ENCODE measurements around the gene TMEM163. TPM values are rescaled to one million over a fixed set of nuclear protein-coding genes. Genes with fewer than 3 reads are reported as not detected.

TMEM163 gene
- total and polyA plus RNA-seq, 3 experiments from 2014 or later: 0.45 TPM; not detected in 2

GRCh38 chr2:134586326-134586965 is 132.4 kb downstream of the TMEM163 start:
- Mint-ChIP-seq H3K4me3 (no peak overlapping the region), H3K27ac (peak overlapping the region in 2 of 8 donors; percentile 8 to 57), H3K4me1 (peaks cover 17 to 39% (median 34%) of the 10 kb centered on the region in 3 donors), H3K27me3 (peaks cover 0 to 3% of the 10 kb centered on the region in 2 donors), H3K36me3 (peaks cover 2 to 32% (median 4%) of the 10 kb centered on the region in 3 donors), H3K9me3 (peaks cover 15 to 29% (median 27%) of the 10 kb centered on the region in 5 donors)
- no peak for DNase-seq
- Histone ChIP-seq H3K9me3 (ENCODE audit: low read length) (peaks cover 4% of the 10 kb centered on the region), H3K36me3 (ENCODE audit: insufficient read depth, low read length) (no peaks in the 10 kb centered on the region), H3K27ac (ENCODE audit: low read depth, low read length) (no peak overlapping the region), H3K27me3 (ENCODE audit: insufficient read depth, low read length, poor library complexity, severe bottlenecking) (no peaks in the 10 kb centered on the region), H3K4me3 (ENCODE audit: low read length) (no peak overlapping the region), H3K4me1 (ENCODE audit: insufficient read depth, low read length) (no peaks in the 10 kb centered on the region)
- CTCF ChIA-PET: no interaction called here
- POLR2A ChIA-PET: no interaction called here

GRCh38 chr2:134583997-134584520 is 134.7 kb downstream of the TMEM163 start:
- peaks cover 0 to 6% of the 10 kb centered on the region in 2 donors for H3K27me3 Mint-ChIP-seq
- peaks cover 0 to 12% (median 0%) of the 10 kb centered on the region in 3 donors for H3K36me3 Mint-ChIP-seq
- Histone ChIP-seq H3K36me3 (ENCODE audit: insufficient read depth, low read length) (no peaks in the 10 kb centered on the region), H3K4me1 (ENCODE audit: insufficient read depth, low read length) (no peaks in the 10 kb centered on the region), H3K27me3 (ENCODE audit: insufficient read depth, low read length, poor library complexity, severe bottlenecking) (no peaks in the 10 kb centered on the region), H3K4me3 (ENCODE audit: low read length) (no peak overlapping the region), H3K27ac (ENCODE audit: low read depth, low read length) (no peak overlapping the region), H3K9me3 (ENCODE audit: low read length) (no peaks in the 10 kb centered on the region)
- ChIA-PET CTCF (no interaction called here), POLR2A (no interaction called here)
- peaks cover 0 to 7% (median 5%) of the 10 kb centered on the region in 5 donors for H3K9me3 Mint-ChIP-seq
- H3K27ac Mint-ChIP-seq: peak overlapping the region in 5 of 8 donors; percentile 9 to 76 (median 16)
- peak overlapping the region in 1 of 7 donors; percentile 33 for H3K4me3 Mint-ChIP-seq
- no peak for DNase-seq
- H3K4me1 Mint-ChIP-seq: peaks cover 19 to 41% (median 36%) of the 10 kb centered on the region in 3 donors

- H3K4me3 ChIP-seq (ENCODE audit: low read length): no peak overlapping the region
- H3K27ac Mint-ChIP-seq: peak overlapping the region in 5 of 8 donors; percentile 16 to 76 (median 58)
- H3K4me1 Mint-ChIP-seq: peaks cover 19 to 41% (median 36%) of the 10 kb centered on the region in 3 donors
- peaks cover 0 to 6% (median 0%) of the 10 kb centered on the region in 3 donors for H3K36me3 Mint-ChIP-seq
- H3K9me3 ChIP-seq (ENCODE audit: low read length): no peaks in the 10 kb centered on the region
- ChIA-PET CTCF (no interaction called here), POLR2A (no interaction called here)
- peak overlapping the region in 2 of 7 donors; percentile 30 to 33 for H3K4me3 Mint-ChIP-seq
- no peak for DNase-seq
- H3K9me3 Mint-ChIP-seq: peaks cover 0 to 1% (median 1%) of the 10 kb centered on the region in 5 donors
- peaks cover 0 to 6% of the 10 kb centered on the region in 2 donors for H3K27me3 Mint-ChIP-seq
- H3K36me3 ChIP-seq (ENCODE audit: insufficient read depth, low read length): no peaks in the 10 kb centered on the region
- H3K4me1 ChIP-seq (ENCODE audit: insufficient read depth, low read length): no peaks in the 10 kb centered on the region
- no peak overlapping the region for H3K27ac ChIP-seq (ENCODE audit: low read depth, low read length)
- H3K27me3 ChIP-seq (ENCODE audit: insufficient read depth, low read length, poor library complexity, severe bottlenecking): no peaks in the 10 kb centered on the region
Measured at GRCh38 chr2:134583462-134583861, 135.3 kb downstream of the TMEM163 start.

GRCh38 chr2:134582547-134582899 is 136.3 kb downstream of the TMEM163 start:
- Histone ChIP-seq H3K27me3 (ENCODE audit: insufficient read depth, low read length, poor library complexity, severe bottlenecking) (no peaks in the 10 kb centered on the region), H3K4me3 (ENCODE audit: low read length) (no peak overlapping the region), H3K9me3 (ENCODE audit: low read length) (no peaks in the 10 kb centered on the region), H3K36me3 (ENCODE audit: insufficient read depth, low read length) (no peaks in the 10 kb centered on the region), H3K4me1 (ENCODE audit: insufficient read depth, low read length) (no peaks in the 10 kb centered on the region), H3K27ac (ENCODE audit: low read depth, low read length) (no peak overlapping the region)
- H3K4me3 Mint-ChIP-seq: peak overlapping the region in 2 of 7 donors; percentile 2 to 43
- H3K27me3 Mint-ChIP-seq: peaks cover 0 to 6% of the 10 kb centered on the region in 2 donors
- CTCF ChIA-PET: no interaction called here
- no peak for DNase-seq
- H3K27ac Mint-ChIP-seq: peak overlapping the region in 7 of 8 donors; percentile 24 to 90 (median 62)
- H3K36me3 Mint-ChIP-seq: no peaks in the 10 kb centered on the region
- H3K4me1 Mint-ChIP-seq: peaks cover 19 to 41% (median 36%) of the 10 kb centered on the region in 3 donors
- no peaks in the 10 kb centered on the region for H3K9me3 Mint-ChIP-seq
- POLR2A ChIA-PET: no interaction called here

- Mint-ChIP-seq H3K36me3 (no peaks in the 10 kb centered on the region), H3K9me3 (no peaks in the 10 kb centered on the region), H3K4me1 (peaks cover 19 to 41% (median 36%) of the 10 kb centered on the region in 3 donors), H3K4me3 (peak overlapping the region in 2 of 7 donors; percentile 2 to 43), H3K27me3 (peaks cover 0 to 6% of the 10 kb centered on the region in 2 donors), H3K27ac (peak overlapping the region in 7 of 8 donors; percentile 31 to 90 (median 62))
- POLR2A ChIA-PET: no interaction called here
- Histone ChIP-seq H3K4me1 (ENCODE audit: insufficient read depth, low read length) (no peaks in the 10 kb centered on the region), H3K36me3 (ENCODE audit: insufficient read depth, low read length) (no peaks in the 10 kb centered on the region), H3K27ac (ENCODE audit: low read depth, low read length) (no peak overlapping the region), H3K9me3 (ENCODE audit: low read length) (no peaks in the 10 kb centered on the region), H3K4me3 (ENCODE audit: low read length) (no peak overlapping the region), H3K27me3 (ENCODE audit: insufficient read depth, low read length, poor library complexity, severe bottlenecking) (no peaks in the 10 kb centered on the region)
- CTCF ChIA-PET: no interaction called here
- DNase-seq: no peak
Measured at GRCh38 chr2:134581877-134582546, 136.8 kb downstream of the TMEM163 start.

- H3K27me3 ChIP-seq (ENCODE audit: insufficient read depth, low read length, poor library complexity, severe bottlenecking): no peaks in the 10 kb centered on the region
- H3K36me3 Mint-ChIP-seq: no peaks in the 10 kb centered on the region
- H3K9me3 Mint-ChIP-seq: no peaks in the 10 kb centered on the region
- peaks cover 0 to 6% of the 10 kb centered on the region in 2 donors for H3K27me3 Mint-ChIP-seq
- no peaks in the 10 kb centered on the region for H3K4me1 ChIP-seq (ENCODE audit: insufficient read depth, low read length)
- no peaks in the 10 kb centered on the region for H3K36me3 ChIP-seq (ENCODE audit: insufficient read depth, low read length)
- ChIA-PET CTCF (no interaction called here), POLR2A (no interaction called here)
- DNase-seq: no peak
- H3K27ac Mint-ChIP-seq: no peak overlapping the region
- peaks cover 11 to 21% (median 21%) of the 10 kb centered on the region in 3 donors for H3K4me1 Mint-ChIP-seq
- no peak overlapping the region for H3K4me3 Mint-ChIP-seq
- H3K27ac ChIP-seq (ENCODE audit: low read depth, low read length): no peak overlapping the region
- H3K9me3 ChIP-seq (ENCODE audit: low read length): no peaks in the 10 kb centered on the region
- no peak overlapping the region for H3K4me3 ChIP-seq (ENCODE audit: low read length)
Measured at GRCh38 chr2:134578316-134578715, 140.5 kb downstream of the TMEM163 start.

- H3K27me3 ChIP-seq (ENCODE audit: insufficient read depth, low read length, poor library complexity, severe bottlenecking): no peaks in the 10 kb centered on the region
- peaks cover 0 to 6% of the 10 kb centered on the region in 2 donors for H3K27me3 Mint-ChIP-seq
- CTCF ChIA-PET: no interaction called here
- H3K4me3 Mint-ChIP-seq: no peak overlapping the region
- H3K4me1 ChIP-seq (ENCODE audit: insufficient read depth, low read length): no peaks in the 10 kb centered on the region
- no peaks in the 10 kb centered on the region for H3K9me3 Mint-ChIP-seq
- peaks cover 2 to 3% (median 2%) of the 10 kb centered on the region in 3 donors for H3K4me1 Mint-ChIP-seq
- no peak overlapping the region for H3K4me3 ChIP-seq (ENCODE audit: low read length)
- POLR2A ChIA-PET: no interaction called here
- no peak overlapping the region for H3K27ac Mint-ChIP-seq
- H3K36me3 Mint-ChIP-seq: no peaks in the 10 kb centered on the region
- no peak overlapping the region for H3K27ac ChIP-seq (ENCODE audit: low read depth, low read length)
- H3K36me3 ChIP-seq (ENCODE audit: insufficient read depth, low read length): no peaks in the 10 kb centered on the region
- DNase-seq: peak in 3 of 5 donors; percentile 3 to 24 (median 7)
- no peaks in the 10 kb centered on the region for H3K9me3 ChIP-seq (ENCODE audit: low read length)
Measured at GRCh38 chr2:134576478-134576877, 142.3 kb downstream of the TMEM163 start.

GRCh38 chr2:134575888-134576287 is 142.9 kb downstream of the TMEM163 start:
- Histone ChIP-seq H3K4me1 (ENCODE audit: insufficient read depth, low read length) (no peaks in the 10 kb centered on the region), H3K4me3 (ENCODE audit: low read length) (no peak overlapping the region), H3K9me3 (ENCODE audit: low read length) (no peaks in the 10 kb centered on the region), H3K27ac (ENCODE audit: low read depth, low read length) (no peak overlapping the region), H3K36me3 (ENCODE audit: insufficient read depth, low read length) (no peaks in the 10 kb centered on the region), H3K27me3 (ENCODE audit: insufficient read depth, low read length, poor library complexity, severe bottlenecking) (no peaks in the 10 kb centered on the region)
- Mint-ChIP-seq H3K27ac (peak overlapping the region in 1 of 8 donors; percentile 45), H3K4me1 (no peaks in the 10 kb centered on the region), H3K27me3 (peaks cover 0 to 6% of the 10 kb centered on the region in 2 donors), H3K36me3 (no peaks in the 10 kb centered on the region), H3K4me3 (no peak overlapping the region), H3K9me3 (no peaks in the 10 kb centered on the region)
- POLR2A ChIA-PET: no interaction called here
- DNase-seq: no peak
- CTCF ChIA-PET: interaction anchor here (0.9 kb wide), 1 partner anchor 14 kb away, joined by 3 read pairs; no protein-coding TSS in a partner anchor
